Lung microvascular endothelial cell (primary cell): Measurements from ENCODE around the gene MRPL51. TPM values are rescaled to one million over a fixed set of nuclear protein-coding genes. Genes with fewer than 3 reads are reported as not detected.
"Not testable (repeated sequence)": the region's sequence is repeated elsewhere in the genome, so short reads cannot be mapped to it uniquely, and the experiment has no call there.

ENCODE experiments used
- DNase-seq, 2 donors: peaks; one replicate each; pipeline versions ENCODE4 v3.0.0 to v3.0.0-alpha.2; 2010; ENCODE audit warnings: low read depth in 2 of 2
- total RNA-seq: library from RNA; depleted of rRNA; stranded (reverse); fragments of >200 nt; gene quantifications from 2 replicates; pipeline ENCODE4 v1.2.1, GENCODE V29; 2014

MRPL51 gene
- total RNA-seq, 1 donor from 2014 or later, result 130 TPM

- DNase-seq, result no peak
Observed at GRCh38 chr12:6489449-6489848, 3.6 kb downstream of the MRPL51 start.

GRCh38 chr12:6488240-6488639, 4.8 kb downstream of the MRPL51 start:
- no peak for DNase-seq

DNA sequence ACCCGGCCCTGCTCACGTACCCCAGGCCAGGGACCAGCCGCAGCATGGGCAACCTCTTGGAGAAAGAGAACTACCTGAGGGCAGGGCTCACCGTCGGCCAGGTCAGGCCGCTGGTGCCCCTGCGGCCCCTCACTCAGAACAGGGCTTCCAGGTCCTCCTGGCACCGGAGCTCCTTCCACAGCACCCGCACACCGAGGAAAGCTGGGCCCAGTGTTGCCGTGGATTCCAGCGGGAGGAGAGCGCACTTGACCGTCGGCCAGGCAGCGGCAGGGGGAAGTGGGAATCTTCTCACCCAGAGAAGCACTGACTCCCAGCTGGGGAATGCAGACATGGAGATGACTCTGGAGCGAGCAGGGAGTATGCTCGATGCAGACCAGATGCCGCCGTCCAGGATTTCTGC, 14.6 kb downstream of the MRPL51 start:
- no peak for DNase-seq

DNA sequence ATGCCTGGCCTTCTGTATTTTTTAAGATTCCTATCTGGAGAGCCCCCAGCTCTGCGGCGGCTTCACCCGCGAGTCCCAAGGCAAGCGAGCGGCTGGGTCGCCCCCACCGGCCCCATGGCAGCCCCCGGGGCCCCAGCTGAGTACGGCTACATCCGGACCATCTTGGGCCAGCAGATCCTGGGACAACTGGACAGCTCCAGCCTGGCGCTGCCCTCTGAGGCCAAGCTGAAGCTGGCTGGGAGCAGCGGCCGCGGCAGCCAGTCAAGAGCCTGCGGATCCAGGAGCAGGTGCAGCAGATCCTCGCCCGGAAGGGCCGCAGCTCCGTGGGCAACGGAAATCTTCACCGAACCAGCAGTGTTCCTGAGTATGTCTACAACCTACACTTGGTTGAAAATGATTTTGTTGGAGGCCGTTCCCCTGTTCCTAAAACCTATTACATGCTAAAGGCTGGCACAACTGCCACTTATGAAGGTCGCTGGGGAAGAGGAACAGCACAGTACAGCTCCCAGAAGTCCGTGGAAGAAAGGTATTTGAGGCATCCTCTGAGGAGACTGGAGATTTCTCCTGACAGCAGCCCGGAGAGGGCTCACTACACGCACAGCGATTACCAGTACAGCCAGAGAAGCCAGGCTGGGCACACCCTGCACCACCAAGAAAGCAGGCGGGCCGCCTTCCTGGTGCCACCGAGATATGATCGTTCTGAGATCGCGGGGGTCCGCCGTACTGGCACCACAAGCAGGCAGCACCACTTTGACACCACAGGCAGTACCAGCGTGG, 15.3 kb downstream of the MRPL51 start:
- DNase-seq, result not testable (repeated sequence)

DNA sequence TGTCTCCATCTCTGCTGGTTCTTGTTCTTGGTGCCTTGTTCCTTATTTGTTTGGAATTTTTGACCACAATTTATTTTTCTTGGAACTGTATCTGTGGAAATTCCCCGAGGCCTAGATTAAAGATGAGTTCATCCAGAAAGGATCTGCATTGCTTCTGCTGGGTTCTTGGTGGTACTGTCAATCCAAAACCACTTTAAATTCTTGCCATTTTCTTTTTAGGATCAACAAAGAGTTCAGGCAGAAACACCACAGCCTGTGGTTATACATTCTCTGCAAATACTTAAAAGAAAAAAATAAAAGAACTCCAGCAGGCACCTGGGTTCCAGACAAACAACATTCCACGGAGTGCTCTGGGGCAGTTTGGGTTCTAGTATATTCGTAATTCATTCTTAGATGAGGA, 16.6 kb downstream of the MRPL51 start:
- DNase-seq, result no peak

- DNase-seq, result not testable (repeated sequence)
Observed at GRCh38 chr12:6475233-6475975, 17.7 kb downstream of the MRPL51 start.

DNA sequence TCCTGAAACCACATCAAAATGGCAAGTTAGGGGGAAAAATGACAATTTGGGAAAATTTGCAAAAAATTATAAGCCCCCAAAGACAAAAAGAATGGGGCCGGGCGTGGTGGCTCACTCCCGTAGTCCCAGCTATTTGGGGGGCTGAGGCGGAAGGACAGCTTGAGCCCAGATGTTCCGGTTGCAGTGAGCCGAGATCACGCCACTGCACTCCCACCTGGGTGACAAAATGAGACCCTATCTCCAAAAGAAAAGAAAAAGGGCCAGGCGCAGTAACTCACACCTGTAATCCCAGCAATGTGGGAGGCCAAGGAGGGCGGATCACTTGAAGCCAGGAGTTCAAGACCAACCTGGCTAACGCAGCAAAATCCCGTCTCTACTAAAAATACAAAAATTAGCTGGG, 20.6 kb downstream of the MRPL51 start:
- DNase-seq, result no peak

GRCh38 chr12:6471989-6472360, 21.1 kb downstream of the MRPL51 start:
- DNase-seq, result no peak

DNA sequence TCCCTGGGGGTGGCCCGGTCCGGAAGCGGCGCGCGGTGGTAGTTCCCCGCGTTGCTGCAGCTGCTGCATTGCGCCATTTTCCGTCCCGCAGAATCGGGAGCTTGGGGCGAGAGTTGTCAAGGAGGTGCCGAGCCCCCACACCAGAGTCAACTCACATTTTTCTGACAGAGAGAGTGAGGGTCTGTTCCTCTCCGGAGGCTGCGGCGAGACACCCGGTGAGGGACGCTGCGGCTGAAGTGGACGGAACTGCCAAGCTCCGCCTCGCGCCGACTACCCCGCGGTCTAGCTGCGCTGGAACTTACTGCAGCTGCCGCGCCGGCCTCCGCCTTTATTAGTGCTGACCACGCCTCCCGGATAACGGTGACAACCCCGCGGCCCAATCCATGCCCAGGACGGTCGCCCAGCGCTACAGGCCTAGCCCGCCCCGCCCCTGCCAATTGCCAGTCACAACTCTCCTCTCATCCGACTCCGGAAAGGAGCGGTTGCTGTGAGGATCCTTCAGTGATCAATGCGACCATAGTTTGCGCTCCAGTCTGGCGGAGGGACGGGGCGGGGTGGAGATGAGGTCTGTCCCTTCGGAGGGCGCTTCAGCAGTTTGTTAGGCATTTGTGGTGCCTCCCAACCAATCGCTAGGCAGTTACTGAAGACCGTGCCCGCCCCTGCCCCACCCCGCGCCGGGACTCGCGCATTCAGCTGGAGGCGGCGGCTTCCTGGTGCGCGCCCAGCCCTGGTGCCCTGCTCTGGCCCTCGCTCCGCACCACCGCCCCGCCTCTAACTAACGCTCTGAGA, 22.5 kb downstream of the MRPL51 start, which contains the start of gene VAMP1:
Gene VAMP1 (minus strand): TSS at position 303 of the 789 bp plus-strand sequence. CDS start 146 bp downstream, at position 157.
- peak; percentile 98 to 99 for DNase-seq

DNA sequence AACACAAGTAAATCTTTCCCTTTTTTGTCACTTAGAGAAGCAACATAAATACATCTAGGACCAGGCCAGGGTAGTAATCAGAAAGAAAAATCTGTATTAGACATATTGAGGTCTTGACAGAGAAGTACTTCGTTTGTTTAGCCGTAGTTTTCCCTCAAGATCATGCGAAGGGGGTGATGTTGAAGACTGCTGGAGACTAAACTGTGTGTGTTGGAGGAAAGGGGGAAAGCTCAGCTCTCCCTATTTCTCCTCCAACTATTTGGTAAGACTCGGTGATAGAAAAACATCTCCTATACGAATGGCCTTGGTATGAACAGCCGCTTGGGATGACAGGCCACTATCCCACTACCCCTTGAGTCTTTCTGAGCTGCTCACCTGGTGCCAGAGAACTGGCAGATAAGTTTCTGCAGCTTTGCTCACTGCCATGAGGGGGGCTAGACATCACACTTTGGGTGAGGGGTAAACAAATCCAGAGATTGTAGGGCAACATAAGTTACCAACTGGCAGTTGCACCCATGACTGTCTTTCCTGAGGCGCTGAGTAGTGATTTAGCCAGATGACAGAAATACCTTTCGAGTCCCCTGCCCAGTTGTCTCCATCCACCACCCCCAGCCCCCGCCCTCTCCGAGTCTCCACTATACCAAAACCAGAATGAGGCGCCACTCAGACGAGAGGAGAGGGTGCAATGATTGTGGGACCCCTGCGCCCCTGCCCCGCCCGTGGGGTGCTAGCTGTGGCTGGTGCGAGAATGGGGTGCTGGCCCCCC, 23.3 kb downstream of the MRPL51 start:
- no peak for DNase-seq

DNA sequence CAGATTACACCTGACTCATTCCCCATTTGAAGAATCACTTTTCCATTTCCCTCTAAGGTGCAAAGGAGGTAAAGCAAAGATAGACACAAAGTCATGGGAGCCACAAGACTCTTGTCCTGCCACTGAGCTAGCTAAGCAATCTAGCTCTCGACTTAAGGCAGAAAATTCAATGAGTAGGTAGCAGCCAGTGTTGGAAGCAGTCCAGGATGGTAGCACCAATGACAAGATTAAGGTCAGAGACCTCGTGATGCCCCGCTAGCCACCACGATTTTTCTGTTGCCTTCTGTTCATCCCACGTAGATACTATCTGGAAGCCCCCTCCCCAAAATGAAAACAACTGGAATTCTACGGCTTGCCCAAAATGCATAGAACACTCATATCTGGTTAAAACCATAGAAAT, 24.0 kb downstream of the MRPL51 start:
- no peak for DNase-seq

GRCh38 chr12:6468283-6468575, 24.8 kb downstream of the MRPL51 start:
- no peak for DNase-seq

- DNase-seq, result not testable (repeated sequence)
Observed at GRCh38 chr12:6467571-6468282, 25.3 kb downstream of the MRPL51 start.

- not testable (repeated sequence) for DNase-seq
Observed at GRCh38 chr12:6466751-6467150, 26.3 kb downstream of the MRPL51 start.

- DNase-seq, result no peak
Observed at GRCh38 chr12:6466184-6466573, 26.9 kb downstream of the MRPL51 start.

- DNase-seq, result peak; percentile 82 to 86
Observed at GRCh38 chr12:6465467-6466183, 27.4 kb downstream of the MRPL51 start.

- DNase-seq, result no peak
Observed at GRCh38 chr12:6464531-6464930, 28.5 kb downstream of the MRPL51 start.

DNA sequence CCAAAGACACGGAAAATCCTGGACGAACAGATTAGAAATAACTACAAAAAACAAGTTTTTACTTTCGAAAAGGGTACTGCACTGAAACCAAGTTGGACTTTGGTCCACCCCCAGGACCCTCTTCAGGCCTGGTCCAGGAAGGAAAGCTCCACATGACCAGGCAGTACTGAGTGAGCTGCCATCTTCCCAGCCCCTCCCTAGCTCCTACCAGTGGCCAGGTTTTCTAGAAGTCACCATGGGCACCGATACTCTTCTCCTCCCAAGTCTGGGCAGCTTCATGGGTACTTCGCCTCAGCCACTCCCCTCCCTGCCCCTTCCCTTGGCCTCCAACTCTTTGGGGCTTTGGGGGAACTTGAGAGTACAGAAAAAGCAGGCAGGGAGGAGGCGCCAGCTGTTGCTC, 29.2 kb downstream of the MRPL51 start:
- no peak for DNase-seq

DNA sequence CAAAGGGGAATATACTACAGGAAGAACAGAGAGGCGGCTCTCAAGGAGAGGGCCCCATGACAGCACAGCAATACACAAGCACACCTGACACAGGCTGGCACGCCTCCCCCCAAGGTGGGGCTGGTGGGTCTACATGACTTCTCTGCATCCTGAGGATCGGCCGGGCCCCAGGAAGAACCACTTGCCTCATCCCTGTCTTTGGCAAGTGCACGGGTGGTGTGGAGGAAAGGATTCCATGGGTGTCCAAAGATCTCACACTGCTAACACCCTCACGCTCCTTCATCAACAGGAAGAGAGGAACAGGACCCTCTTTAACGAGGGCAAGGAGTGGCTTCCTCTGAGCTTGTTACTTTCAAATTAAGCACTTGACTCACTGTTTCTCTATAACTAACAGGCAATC, 29.8 kb downstream of the MRPL51 start:
- peak in 1 of 2 donors; percentile 48 for DNase-seq
